NCI-H2171 treated with DMSO at 0.1 percent for 48 hours (cell line): Measurements from ENCODE around the gene TPBGL.

Experiments used
- DNase-seq: peaks from one replicate; lab custom pipeline; 2025; lab: John Stamatoyannopoulos, UW

The TPBGL gene

GRCh38 chr11:75246006-75246670, 5.6 kb downstream of the TPBGL start:
- DNase-seq = no peak

- no peak for DNase-seq
Measured at GRCh38 chr11:75246671-75247350, 6.2 kb downstream of the TPBGL start.

GRCh38 chr11:75248924-75249256, 8.3 kb downstream of the TPBGL start:
- no peak for DNase-seq

- no peak for DNase-seq
Measured at GRCh38 chr11:75249704-75250103, 9.1 kb downstream of the TPBGL start.

- DNase-seq = no peak
Measured at GRCh38 chr11:75254326-75254725, 13.8 kb downstream of the TPBGL start.

- DNase-seq = no peak
Measured at GRCh38 chr11:75260396-75261170, 20.0 kb downstream of the TPBGL start.

GRCh38 chr11:75261902-75262361, 21.4 kb downstream of the TPBGL start:
- no peak for DNase-seq

- DNase-seq = no peak
Measured at GRCh38 chr11:75262436-75262835, 21.9 kb downstream of the TPBGL start.

GRCh38 chr11:75262961-75263852, 22.6 kb downstream of the TPBGL start:
- DNase-seq = no peak

- DNase-seq = no peak
Measured at GRCh38 chr11:75263944-75264349, 23.4 kb downstream of the TPBGL start.

GRCh38 chr11:75264356-75264755, 23.8 kb downstream of the TPBGL start:
- DNase-seq = no peak

- DNase-seq = no peak
Measured at GRCh38 chr11:75264971-75265370, 24.4 kb downstream of the TPBGL start.

- no peak for DNase-seq
Measured at GRCh38 chr11:75265851-75266531, 25.4 kb downstream of the TPBGL start.

- no peak for DNase-seq
Measured at GRCh38 chr11:75267171-75267970, 26.8 kb downstream of the TPBGL start.

- no peak for DNase-seq
Measured at GRCh38 chr11:75268626-75269366, 28.2 kb downstream of the TPBGL start.

GRCh38 chr11:75269367-75269660, 28.7 kb downstream of the TPBGL start:
- DNase-seq = no peak

- no peak for DNase-seq
Measured at GRCh38 chr11:75269896-75270295, 29.3 kb downstream of the TPBGL start.

GRCh38 chr11:75270896-75271418, 30.4 kb downstream of the TPBGL start:
- DNase-seq = peak; percentile 14

- DNase-seq = no peak
Measured at GRCh38 chr11:75271730-75272129, 31.2 kb downstream of the TPBGL start.

- DNase-seq = no peak
Measured at GRCh38 chr11:75272391-75272790, 31.8 kb downstream of the TPBGL start.
